Measurements from ENCODE around the gene TTLL12.

- TF ChIP-seq CTCF (conservative IDR thresholded peaks at IDR 0.05; ENCODE audit: low read length): no peak
- no peak for TF ChIP-seq EZH2phosphoT487 (IDR thresholded peaks at IDR 0.05; ENCODE audit: borderline replicate concordance, low read depth, low read length)
Observed at GRCh38 chr22:43232445-43232844, 45.5 kb upstream of the TTLL12 start.

Measured in OCI-LY7 (cell line).